GM19452 (cell line): ENCODE measurements around the gene SETX.
"Not testable (repeated sequence)": the region's sequence is repeated elsewhere in the genome, so short reads cannot be mapped to it uniquely, and the experiment has no call there.

Experiments
- ATAC-seq: cut with Tn5 transposase; IDR thresholded peaks from one replicate; pipeline ENCODE4 v1.9.1; 2021; ENCODE audit not compliant: unreplicated experiment

Gene SETX, protein sequence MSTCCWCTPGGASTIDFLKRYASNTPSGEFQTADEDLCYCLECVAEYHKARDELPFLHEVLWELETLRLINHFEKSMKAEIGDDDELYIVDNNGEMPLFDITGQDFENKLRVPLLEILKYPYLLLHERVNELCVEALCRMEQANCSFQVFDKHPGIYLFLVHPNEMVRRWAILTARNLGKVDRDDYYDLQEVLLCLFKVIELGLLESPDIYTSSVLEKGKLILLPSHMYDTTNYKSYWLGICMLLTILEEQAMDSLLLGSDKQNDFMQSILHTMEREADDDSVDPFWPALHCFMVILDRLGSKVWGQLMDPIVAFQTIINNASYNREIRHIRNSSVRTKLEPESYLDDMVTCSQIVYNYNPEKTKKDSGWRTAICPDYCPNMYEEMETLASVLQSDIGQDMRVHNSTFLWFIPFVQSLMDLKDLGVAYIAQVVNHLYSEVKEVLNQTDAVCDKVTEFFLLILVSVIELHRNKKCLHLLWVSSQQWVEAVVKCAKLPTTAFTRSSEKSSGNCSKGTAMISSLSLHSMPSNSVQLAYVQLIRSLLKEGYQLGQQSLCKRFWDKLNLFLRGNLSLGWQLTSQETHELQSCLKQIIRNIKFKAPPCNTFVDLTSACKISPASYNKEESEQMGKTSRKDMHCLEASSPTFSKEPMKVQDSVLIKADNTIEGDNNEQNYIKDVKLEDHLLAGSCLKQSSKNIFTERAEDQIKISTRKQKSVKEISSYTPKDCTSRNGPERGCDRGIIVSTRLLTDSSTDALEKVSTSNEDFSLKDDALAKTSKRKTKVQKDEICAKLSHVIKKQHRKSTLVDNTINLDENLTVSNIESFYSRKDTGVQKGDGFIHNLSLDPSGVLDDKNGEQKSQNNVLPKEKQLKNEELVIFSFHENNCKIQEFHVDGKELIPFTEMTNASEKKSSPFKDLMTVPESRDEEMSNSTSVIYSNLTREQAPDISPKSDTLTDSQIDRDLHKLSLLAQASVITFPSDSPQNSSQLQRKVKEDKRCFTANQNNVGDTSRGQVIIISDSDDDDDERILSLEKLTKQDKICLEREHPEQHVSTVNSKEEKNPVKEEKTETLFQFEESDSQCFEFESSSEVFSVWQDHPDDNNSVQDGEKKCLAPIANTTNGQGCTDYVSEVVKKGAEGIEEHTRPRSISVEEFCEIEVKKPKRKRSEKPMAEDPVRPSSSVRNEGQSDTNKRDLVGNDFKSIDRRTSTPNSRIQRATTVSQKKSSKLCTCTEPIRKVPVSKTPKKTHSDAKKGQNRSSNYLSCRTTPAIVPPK (N-terminal part only)

DNA sequence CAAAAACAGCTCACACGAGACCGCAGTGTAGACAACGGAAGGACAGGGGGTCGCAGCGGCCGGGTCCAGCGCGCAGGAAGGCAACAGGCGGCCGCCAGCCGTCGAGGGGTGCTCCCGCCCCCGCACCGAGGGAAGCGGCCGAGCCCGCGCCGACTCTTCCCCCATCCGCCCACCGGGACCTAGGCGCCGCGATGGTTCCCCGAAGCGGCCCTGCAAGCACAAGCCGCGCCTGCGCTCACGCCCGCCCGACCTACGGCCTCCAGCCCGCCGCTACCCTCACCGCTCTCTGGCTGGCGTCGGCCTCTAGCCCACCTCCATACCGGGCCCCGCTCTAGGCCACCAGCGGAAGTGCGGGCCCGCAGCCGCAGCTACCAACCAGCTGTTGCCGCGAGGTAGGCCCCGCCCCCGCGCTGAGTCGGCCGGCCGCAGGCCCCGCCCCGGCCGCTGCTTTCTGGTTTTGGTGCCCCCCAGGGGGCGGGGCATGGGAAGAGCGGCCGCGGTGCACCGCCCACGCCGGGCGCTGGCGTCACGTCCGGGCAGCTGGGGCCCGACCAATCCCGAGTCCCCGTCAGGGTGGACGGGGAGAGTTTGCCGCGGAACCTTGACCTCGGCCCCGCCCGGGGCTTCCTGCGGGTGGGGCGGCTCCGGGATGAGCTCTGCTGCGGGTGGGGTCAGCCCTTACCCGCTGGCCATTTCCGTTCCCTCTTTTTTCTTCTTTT, at the start of gene SETX:
Gene SETX (minus strand): TSS at position 350 of the 719 bp plus-strand sequence. CDS start 5,558 bp downstream, outside the sequence.
- peak; percentile 81 for ATAC-seq

GRCh38 chr9:132404228-132404881, 49.6 kb upstream of the SETX start:
- ATAC-seq, result no peak

DNA sequence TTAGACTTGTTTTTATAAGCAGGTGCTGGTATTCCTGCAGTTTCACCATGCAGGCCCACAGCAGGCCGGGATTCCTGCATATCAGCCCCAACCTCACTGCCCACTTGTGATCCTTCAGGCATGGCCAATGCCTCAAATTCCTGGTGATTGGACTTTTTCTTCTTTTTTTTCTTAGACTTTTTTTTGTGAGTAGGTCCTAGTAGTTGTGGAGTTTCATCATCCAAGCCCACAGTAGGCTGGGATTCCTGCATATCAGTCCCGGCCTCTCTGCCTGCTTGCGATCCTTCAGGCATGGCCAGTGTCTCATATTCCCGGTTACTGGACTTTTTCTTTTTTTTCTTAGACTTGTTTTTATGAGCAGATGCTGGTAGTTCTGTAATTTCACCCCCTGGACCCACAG, 47.0 kb upstream of the SETX start:
- ATAC-seq, result no peak

DNA sequence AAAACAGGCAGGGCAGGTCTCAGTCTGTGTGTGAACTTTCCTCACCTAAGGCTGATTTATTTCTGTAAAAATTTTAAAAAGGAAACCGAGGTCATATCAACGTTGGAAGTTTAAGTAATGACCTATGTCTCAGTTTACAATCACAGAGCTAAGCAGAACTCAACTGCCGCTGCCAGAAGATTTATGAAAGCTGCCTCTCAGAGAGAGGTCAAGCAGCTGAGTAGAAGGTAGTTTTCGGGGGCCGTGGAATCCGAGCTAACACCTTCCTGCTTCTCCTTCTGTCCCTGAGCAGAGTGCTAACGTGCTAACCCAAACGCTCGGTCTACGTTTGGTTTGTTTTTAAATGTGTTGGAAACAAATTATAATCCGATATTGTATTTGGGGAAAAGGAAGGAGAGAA, 40.8 kb upstream of the SETX start:
- ATAC-seq, result no peak

DNA sequence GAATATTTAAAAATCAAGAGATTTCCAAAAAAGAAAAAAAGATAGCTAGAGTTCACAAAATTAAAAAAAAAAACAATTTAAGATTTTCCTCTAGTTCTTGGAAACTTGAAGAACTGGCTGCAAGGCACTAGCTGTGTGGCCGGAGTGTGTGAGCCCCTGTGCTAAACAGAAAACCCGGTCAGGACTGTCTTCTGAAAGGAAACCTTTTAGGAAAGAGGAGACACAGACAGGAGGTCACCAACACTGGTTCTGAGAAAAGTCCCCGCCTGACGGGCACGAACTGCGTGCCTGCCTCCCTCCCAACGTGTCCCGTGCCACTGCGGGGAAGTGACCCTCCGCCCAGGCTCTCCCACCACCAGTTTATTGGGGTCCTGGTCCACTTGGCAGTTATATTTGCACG, 36.7 kb upstream of the SETX start:
- no peak for ATAC-seq

DNA sequence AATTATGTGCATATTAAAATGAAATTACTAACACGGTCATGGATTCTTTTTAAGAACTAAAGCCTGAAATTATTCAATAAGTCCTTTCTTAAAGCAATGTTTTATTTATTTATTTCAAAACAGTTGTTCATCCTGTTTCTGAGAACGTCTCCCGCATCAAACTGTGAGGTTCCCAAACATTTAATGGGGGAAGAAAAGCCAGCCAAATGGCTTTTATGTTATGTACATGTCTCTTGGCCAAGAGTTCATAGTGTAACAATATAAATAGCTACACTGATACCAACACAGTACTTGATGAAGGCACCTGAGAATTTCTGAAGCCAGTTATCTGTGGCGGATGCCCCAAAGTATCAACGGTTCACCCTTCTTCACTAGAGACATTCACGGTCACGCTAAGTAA, 36.2 kb upstream of the SETX start:
- ATAC-seq, result no peak

- ATAC-seq, result no peak
Observed at GRCh38 chr9:132387133-132387532, 32.3 kb upstream of the SETX start.

DNA sequence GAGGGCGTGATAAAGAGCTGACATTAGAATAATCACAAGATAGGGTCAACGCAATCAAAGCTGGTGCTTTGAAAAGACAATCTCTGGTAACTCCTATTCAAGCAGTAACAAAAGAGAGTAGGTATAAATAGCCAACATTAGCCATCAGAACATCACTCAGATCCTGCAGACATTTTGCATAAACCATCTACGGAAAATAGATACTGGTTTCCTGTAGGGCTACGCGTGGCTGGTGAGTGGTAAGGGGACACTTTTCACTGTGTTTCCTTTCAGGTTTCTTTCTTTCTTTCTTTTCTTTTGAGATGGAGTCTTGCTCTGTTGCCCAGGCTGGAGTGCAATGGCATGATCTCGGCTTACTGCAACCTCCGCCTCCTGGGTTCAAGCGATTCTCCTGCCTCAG, 29.6 kb upstream of the SETX start:
- ATAC-seq, result no peak

DNA sequence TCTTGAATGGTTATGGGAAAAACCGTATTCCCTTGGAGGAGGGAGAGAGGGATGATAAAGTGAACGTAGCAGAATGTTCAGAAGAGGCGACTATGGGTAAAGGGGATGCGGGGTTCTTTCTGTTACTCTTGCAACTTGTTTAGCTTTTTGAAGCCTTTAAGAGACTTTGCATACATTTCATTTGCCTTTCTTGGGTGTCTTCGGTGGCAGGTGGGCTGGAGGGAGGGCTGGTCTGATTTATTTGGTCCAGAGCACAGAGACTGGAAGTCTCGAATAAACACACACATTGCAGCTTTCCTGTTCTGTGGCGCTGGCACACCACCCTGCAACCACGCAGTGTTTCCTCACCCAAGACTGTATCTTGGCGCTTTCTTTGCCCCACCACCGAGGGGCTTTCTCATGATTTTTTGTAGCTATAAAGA, 28.7 kb upstream of the SETX start:
- ATAC-seq, result no peak

GRCh38 chr9:132381966-132382541, 27.3 kb upstream of the SETX start:
- ATAC-seq, result peak; percentile 59

DNA sequence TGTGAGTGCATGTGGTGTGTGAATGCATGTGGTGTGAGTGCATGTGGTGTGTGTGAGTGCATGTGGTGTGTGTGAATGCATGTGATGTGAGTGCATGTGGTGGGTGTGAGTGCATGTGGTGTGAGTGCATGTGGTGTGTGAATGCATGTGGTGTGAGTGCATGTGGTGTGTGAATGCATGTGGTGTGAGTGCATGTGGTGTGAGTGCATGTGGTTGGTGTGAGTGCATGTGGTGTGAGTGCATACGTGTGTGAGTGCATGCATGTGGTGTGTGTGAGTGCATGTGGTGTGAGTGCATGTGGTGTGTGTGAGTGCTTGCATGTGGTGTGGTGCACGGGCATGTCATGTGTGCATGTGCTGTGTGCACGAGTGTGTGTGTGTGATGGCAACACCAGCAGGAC, 23.6 kb upstream of the SETX start:
- ATAC-seq, result not testable (repeated sequence)

- ATAC-seq, result not testable (repeated sequence)
Observed at GRCh38 chr9:132377769-132378168, 23.0 kb upstream of the SETX start.

GRCh38 chr9:132372177-132373095, 17.6 kb upstream of the SETX start:
- no peak for ATAC-seq

GRCh38 chr9:132370592-132370991, 15.8 kb upstream of the SETX start:
- no peak for ATAC-seq

- ATAC-seq, result no peak
Observed at GRCh38 chr9:132369421-132369820, 14.6 kb upstream of the SETX start.

DNA sequence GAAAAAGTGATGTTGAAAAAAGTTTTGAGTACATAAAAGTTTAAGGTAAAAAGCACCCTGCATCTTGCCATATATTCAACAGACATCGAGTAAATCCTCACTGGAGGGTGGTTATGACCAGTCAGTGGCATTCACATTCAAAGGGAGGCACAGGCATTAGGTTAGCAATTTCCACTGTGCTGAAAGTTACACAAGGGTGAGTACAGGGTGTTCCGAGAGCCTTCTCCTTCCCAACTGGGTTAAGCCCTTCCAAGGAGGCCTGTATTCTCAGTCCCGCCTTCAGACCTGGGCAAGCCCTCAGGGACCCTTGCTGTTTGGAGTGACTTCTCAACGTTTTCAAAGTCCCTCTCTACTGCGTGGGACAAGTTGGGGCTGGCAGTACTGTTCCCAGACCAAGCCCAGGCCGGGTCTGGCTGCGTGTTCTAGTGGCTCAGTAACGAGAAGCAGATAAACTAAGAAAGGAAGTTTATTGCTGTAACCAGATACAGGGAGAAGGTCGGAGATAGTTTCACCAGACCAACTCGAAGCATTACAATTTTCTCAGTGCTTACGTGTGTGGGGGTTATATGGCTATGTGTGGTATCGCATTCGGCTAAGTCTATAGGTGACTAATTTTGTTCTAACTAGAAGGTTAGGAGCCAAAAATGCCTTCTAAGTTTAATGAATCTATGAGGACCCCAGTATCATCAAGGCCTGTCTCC, 13.0 kb upstream of the SETX start:
- no peak for ATAC-seq

DNA sequence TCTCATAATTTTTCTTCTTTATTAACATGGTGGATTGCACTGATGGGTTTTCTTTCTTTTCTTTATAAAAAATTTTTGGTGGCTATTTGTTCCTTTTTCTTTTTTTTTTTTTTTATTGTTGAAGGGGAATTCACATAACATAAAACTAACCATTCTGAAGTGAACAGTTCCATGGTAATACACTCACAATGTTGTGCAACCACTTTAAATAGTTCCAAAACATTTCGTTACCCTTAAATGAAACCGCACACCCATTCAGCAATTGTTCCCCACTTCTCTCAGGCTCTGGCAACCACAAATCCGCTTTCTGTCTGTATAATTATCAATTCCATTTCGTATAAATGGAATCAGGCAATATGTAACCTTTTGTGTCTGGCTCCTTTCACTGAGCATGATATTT, 11.7 kb upstream of the SETX start:
- no peak for ATAC-seq

DNA sequence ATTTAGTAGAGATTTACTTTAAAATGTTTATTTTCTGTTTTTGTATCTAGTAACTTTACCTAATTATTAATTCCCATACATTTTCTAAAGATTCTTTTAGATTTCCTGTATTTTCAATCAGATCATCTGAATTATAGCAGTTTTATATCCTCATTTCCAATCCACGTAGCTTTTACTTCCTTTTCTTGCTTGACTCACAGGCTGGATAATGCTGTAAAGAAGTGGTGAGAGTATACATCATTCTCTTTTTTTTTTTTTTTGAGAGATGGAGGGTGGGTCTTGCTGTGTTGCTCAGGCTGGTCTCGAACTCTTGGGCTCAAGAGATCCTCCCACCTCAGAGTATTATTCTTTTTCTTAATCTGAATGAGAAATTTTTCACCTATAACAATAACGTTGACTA, 11.2 kb upstream of the SETX start:
- no peak for ATAC-seq
